Astrocyte of the cerebellum (primary cell): Measurements from ENCODE around the gene KLHDC8A.

Experiments used
- DNase-seq: peaks from one replicate; pipeline ENCODE4 v3.0.0-alpha.2; 2011; ENCODE audit warnings: low read depth
- H3K4me3 ChIP-seq: 2 replicates; pipeline ENCODE4 v1.5.1; 2011; ENCODE audit warnings: mild to moderate bottlenecking, low read depth, low read length, moderate library complexity
- CTCF ChIP-seq: IDR thresholded peaks from 2 replicates; pipeline ENCODE4 v1.5.1; 2012; ENCODE audit warnings: low read length, low read depth, moderate library complexity, mild to moderate bottlenecking; ENCODE audit errors: missing control alignments
- in situ Hi-C: cut with HindIII; loops from 2 replicates; pipeline ENCODE4 v1.10.0; 2017; ENCODE audit warnings: low sequenced_read_pairs

KLHDC8A gene

GRCh38 chr1:205315008-205315618, 41.6 kb downstream of the KLHDC8A start:
- no peak for TF ChIP-seq CTCF
- DNase-seq = no peak
- H3K4me3 ChIP-seq = no peak overlapping the region
- in situ Hi-C loops = no loop called here

- DNase-seq = no peak
- no peak for TF ChIP-seq CTCF
- in situ Hi-C loops = no loop called here
- no peak overlapping the region for H3K4me3 ChIP-seq
Measured at GRCh38 chr1:205313563-205314308, 43.0 kb downstream of the KLHDC8A start.

GRCh38 chr1:205312866-205313562, 43.7 kb downstream of the KLHDC8A start:
- no peak for TF ChIP-seq CTCF
- in situ Hi-C loops = no loop called here
- H3K4me3 ChIP-seq = no peak overlapping the region
- DNase-seq = no peak

GRCh38 chr1:205310976-205311704, 45.6 kb downstream of the KLHDC8A start:
- in situ Hi-C loops = no loop called here
- no peak for TF ChIP-seq CTCF
- H3K4me3 ChIP-seq = no peak overlapping the region
- no peak for DNase-seq

GRCh38 chr1:205309741-205310140, 47.0 kb downstream of the KLHDC8A start:
- no peak for DNase-seq
- in situ Hi-C loops = no loop called here
- H3K4me3 ChIP-seq = no peak overlapping the region
- TF ChIP-seq CTCF = no peak

- DNase-seq = no peak
- TF ChIP-seq CTCF = no peak
- H3K4me3 ChIP-seq = no peak overlapping the region
- in situ Hi-C loops = no loop called here
Measured at GRCh38 chr1:205306929-205307566, 49.7 kb downstream of the KLHDC8A start.
